Common myeloid progenitor, CD34-positive (primary cell): ENCODE measurements around the gene DCTN2.

Source experiments
- CTCF ChIA-PET: fragments of 350-600 bp; sonication (Branson Sonifier 250); formaldehyde crosslinking; loops from one replicate; lab custom pipeline; 2021; ENCODE audit warnings: antibody characterized with exemption; lab: Charles Lee
- POLR2A ChIA-PET: fragments of 350-600 bp; sonication (Branson Sonifier 250); formaldehyde crosslinking; loops from one replicate; lab custom pipeline; 2021; ENCODE audit warnings: antibody characterized with exemption; lab: Charles Lee
- DNase-seq, 3 donors: peaks; one replicate each; pipeline versions ENCODE4 v3.0.0 to v3.0.0-alpha.2; 2013
- H3K27ac ChIP-seq, 2 experiments: 1 replicate in 1 of 2; 2 replicates in 1 of 2; pipeline ENCODE4 v1.7.0; 2013; ENCODE audit warnings: inconsistent platforms in 2 of 2, low read length in 2 of 2, mild to moderate bottlenecking in 2 of 2, low read depth in 1 of 2, moderate library complexity in 1 of 2; ENCODE audit not compliant: severe bottlenecking in 2 of 2, insufficient read depth in 1 of 2, poor library complexity in 1 of 2
- H3K27me3 ChIP-seq, 5 experiments: replicated peaks in 2 of 5; 1 replicate in 3 of 5; 2 replicates in 2 of 5; pipeline versions ENCODE4 v1.6.1 to v1.7.0; 2013; ENCODE audit warnings: low read length in 4 of 5, mild to moderate bottlenecking in 2 of 5, moderate library complexity in 2 of 5, inconsistent platforms in 1 of 5; ENCODE audit not compliant: insufficient read depth in 5 of 5, control insufficient read depth in 4 of 5
- H3K36me3 ChIP-seq, 4 experiments: 1 replicate in 2 of 4; 2 replicates in 2 of 4; pipeline versions ENCODE4 v1.6.1 to v1.7.0; 2013; ENCODE audit warnings: low read length in 3 of 4, control low read depth in 1 of 4, mild to moderate bottlenecking in 1 of 4; ENCODE audit not compliant: control insufficient read depth in 4 of 4, insufficient read depth in 4 of 4
- H3K4me1 ChIP-seq, 4 experiments: 1 replicate in 3 of 4; 2 replicates in 1 of 4; pipeline versions ENCODE4 v1.6.1 to v1.7.1; 2013; ENCODE audit warnings: low read length in 3 of 4, mild to moderate bottlenecking in 3 of 4, control low read depth in 1 of 4, inconsistent platforms in 1 of 4, moderate library complexity in 1 of 4; ENCODE audit not compliant: control insufficient read depth in 4 of 4, insufficient read depth in 4 of 4; ENCODE audit errors: control extremely low read depth in 1 of 4
- H3K4me3 ChIP-seq, 7 experiments: 1 replicate in 4 of 7; 2 replicates in 3 of 7; pipeline versions ENCODE4 v1.5.1 to v1.7.0; 2013; ENCODE audit warnings: mild to moderate bottlenecking in 7 of 7, low read length in 6 of 7, moderate library complexity in 6 of 7, inconsistent platforms in 2 of 7, low read depth in 2 of 7, control low read depth in 1 of 7; ENCODE audit not compliant: insufficient read depth in 4 of 7, control insufficient read depth in 1 of 7; ENCODE audit errors: extremely low read depth in 1 of 7
- H3K9me3 ChIP-seq, 5 experiments: 1 replicate in 4 of 5; 2 replicates in 1 of 5; pipeline versions ENCODE4 v1.6.1 to v1.7.1; 2013; ENCODE audit warnings: low read length in 4 of 5, mild to moderate bottlenecking in 2 of 5, inconsistent platforms in 1 of 5, low read depth in 1 of 5, moderate library complexity in 1 of 5; ENCODE audit not compliant: control insufficient read depth in 4 of 5, insufficient read depth in 2 of 5; ENCODE audit errors: control extremely low read depth in 1 of 5
- WGBS: methylation state at CpG from one replicate; pipeline ENCODE4 v1.1.5; 2013; ENCODE audit not compliant: insufficient coverage; 5-methylcytosine and 5-hydroxymethylcytosine counted together

DCTN2 gene

GRCh38 chr12:57547288-57548012 lies 458 bp upstream of the DCTN2 start:
- POLR2A ChIA-PET = interaction anchor here (0.5 to 2.7 kb wide), 5 partner anchors 20 to 85 kb away, joined by 3 to 14 read pairs (median 9); partner anchors contain the start of genes DDIT3 and MBD6
- Histone ChIP-seq H3K4me1 (peaks cover 0 to 38% (median 22%) of the 10 kb centered on the region in 4 experiments), H3K27ac (peak overlapping the region; percentile 81 to 91), H3K27me3 (peaks cover 0 to 19% (median 2%) of the 10 kb centered on the region in 5 experiments), H3K4me3 (peak overlapping the region in 6 of 7 experiments; percentile 75 to 92 (median 85)), H3K9me3 (no peaks in the 10 kb centered on the region), H3K36me3 (peaks cover 0 to 4% (median 0%) of the 10 kb centered on the region in 4 experiments)
- DNase-seq = no peak
- no CpG with 5 or more reads among the region's 9 CpGs for WGBS
- CTCF ChIA-PET = interaction anchor here (0.8 to 2.2 kb wide), 6 partner anchors 15 to 32 kb away, joined by 4 to 12 read pairs (median 5); no protein-coding TSS in a partner anchor

- Histone ChIP-seq H3K27ac (peak overlapping the region; percentile 81 to 91), H3K27me3 (peaks cover 0 to 14% (median 2%) of the 10 kb centered on the region in 5 experiments), H3K36me3 (peaks cover 2 to 13% (median 8%) of the 10 kb centered on the region in 4 experiments), H3K9me3 (no peaks in the 10 kb centered on the region), H3K4me3 (peak overlapping the region; percentile 73 to 92 (median 83)), H3K4me1 (peaks cover 0 to 38% (median 22%) of the 10 kb centered on the region in 4 experiments)
- peak in 1 of 3 donors; percentile 5 for DNase-seq
- WGBS = 86% methylated on average over 8 of the region's 15 CpGs
- ChIA-PET POLR2A (interaction anchor here (1.0 to 2.7 kb wide), 5 partner anchors 8 to 30 kb away, joined by 3 to 14 read pairs (median 9); partner anchors contain the start of genes DDIT3 and MBD6), CTCF (interaction anchor here (0.8 to 2.2 kb wide), 11 partner anchors 8 to 76 kb away, joined by 3 to 12 read pairs (median 4); partner anchors contain the start of gene DDIT3)
Observed at GRCh38 chr12:57545809-57546437, 1.1 kb downstream of the DCTN2 start.

GRCh38 chr12:57543581-57543980 lies 3.4 kb downstream of the DCTN2 start:
- ChIA-PET CTCF (interaction anchor here (0.7 to 3.2 kb wide), 5 partner anchors 9 to 85 kb away, joined by 3 to 11 read pairs (median 3); no protein-coding TSS in a partner anchor), POLR2A (interaction anchor here (0.6 to 1.3 kb wide), 6 partner anchors 8 to 27 kb away, joined by 3 to 9 read pairs (median 4); partner anchors contain the start of genes DDIT3 and MBD6)
- H3K4me3 ChIP-seq = no peak overlapping the region
- WGBS = 13% methylated on average over 1 of the region's 2 CpGs
- H3K27me3 ChIP-seq = peaks cover 0 to 3% (median 0%) of the 10 kb centered on the region in 5 experiments
- peak overlapping the region in 1 of 2 experiments; percentile 36 for H3K27ac ChIP-seq
- peak; percentile 44 to 84 (median 76) for DNase-seq
- no peaks in the 10 kb centered on the region for H3K9me3 ChIP-seq
- H3K4me1 ChIP-seq = peaks cover 0 to 35% (median 18%) of the 10 kb centered on the region in 4 experiments
- peaks cover 2 to 17% (median 10%) of the 10 kb centered on the region in 4 experiments for H3K36me3 ChIP-seq

GRCh38 chr12:57541717-57542116 lies 5.3 kb downstream of the DCTN2 start:
- Histone ChIP-seq H3K4me3 (no peak overlapping the region), H3K9me3 (no peaks in the 10 kb centered on the region), H3K4me1 (peaks cover 0 to 32% (median 18%) of the 10 kb centered on the region in 4 experiments), H3K36me3 (peaks cover 2 to 26% (median 16%) of the 10 kb centered on the region in 4 experiments), H3K27me3 (no peaks in the 10 kb centered on the region), H3K27ac (no peak overlapping the region)
- 100% methylated on average over 1 of the region's 2 CpGs for WGBS
- POLR2A ChIA-PET = no interaction called here
- CTCF ChIA-PET = interaction anchor here (1.3 to 3.2 kb wide), 4 partner anchors 9 to 66 kb away, joined by 3 to 11 read pairs (median 4); no protein-coding TSS in a partner anchor
- DNase-seq = no peak

GRCh38 chr12:57541001-57541400 lies 6.0 kb downstream of the DCTN2 start:
- H3K27ac ChIP-seq = no peak overlapping the region
- POLR2A ChIA-PET = no interaction called here
- DNase-seq = no peak
- peaks cover 0 to 27% (median 13%) of the 10 kb centered on the region in 4 experiments for H3K4me1 ChIP-seq
- H3K4me3 ChIP-seq = no peak overlapping the region
- WGBS = 92% methylated on average over 2 of the region's 2 CpGs
- CTCF ChIA-PET = interaction anchor here (1.1 to 4.3 kb wide), 4 partner anchors 9 to 67 kb away, joined by 3 to 24 read pairs (median 4); partner anchors contain the start of gene MBD6
- H3K9me3 ChIP-seq = no peaks in the 10 kb centered on the region
- no peaks in the 10 kb centered on the region for H3K27me3 ChIP-seq
- H3K36me3 ChIP-seq = peaks cover 2 to 31% (median 18%) of the 10 kb centered on the region in 4 experiments

- Histone ChIP-seq H3K27ac (no peak overlapping the region), H3K9me3 (no peaks in the 10 kb centered on the region), H3K4me1 (peaks cover 0 to 22% (median 8%) of the 10 kb centered on the region in 4 experiments), H3K36me3 (peaks cover 3 to 47% (median 28%) of the 10 kb centered on the region in 4 experiments), H3K4me3 (no peak overlapping the region), H3K27me3 (no peaks in the 10 kb centered on the region)
- DNase-seq = peak; percentile 52 to 86 (median 81)
- ChIA-PET POLR2A (interaction anchor here (0.6 to 1.7 kb wide), 3 partner anchors 19 to 164 kb away, joined by 5 to 10 read pairs (median 6); partner anchors contain the start of gene DDIT3), CTCF (interaction anchor here (1.1 to 4.3 kb wide), 6 partner anchors 9 to 217 kb away, joined by 3 to 24 read pairs (median 6); partner anchors contain the start of gene MBD6)
- 43% methylated on average over 4 of the region's 5 CpGs for WGBS
Observed at GRCh38 chr12:57539134-57539768, 7.7 kb downstream of the DCTN2 start.
